Neural progenitor cell (in vitro differentiated cells): ENCODE measurements around the gene BTN2A1. TPM values are rescaled to one million over a fixed set of nuclear protein-coding genes. Genes with fewer than 3 reads are reported as not detected.

Experiments used
- DNase-seq: peaks from one replicate; pipeline ENCODE4 v3.0.0-alpha.2; 2016; ENCODE audit warnings: low spot score
- H2AFZ ChIP-seq: fragments of 200-600 bp; sonication (generic); replicated peaks from 2 replicates; pipeline ENCODE4 v1.6.1; 2016; ENCODE audit warnings: antibody characterized with exemption
- H3F3A ChIP-seq: fragments of 200-600 bp; sonication (generic); 2 replicates; pipeline ENCODE4 v1.6.1; 2016; ENCODE audit warnings: antibody characterized with exemption, low read depth
- H3K27ac ChIP-seq: fragments of 200-600 bp; sonication (generic); 2 replicates; pipeline ENCODE4 v1.5.1; 2016; ENCODE audit warnings: mild to moderate bottlenecking
- H3K27me3 ChIP-seq: fragments of 200-600 bp; sonication (generic); 2 replicates; pipeline ENCODE4 v1.6.1; 2016; ENCODE audit warnings: mild to moderate bottlenecking, moderate library complexity
- H3K36me3 ChIP-seq: fragments of 200-600 bp; sonication (generic); 2 replicates; pipeline ENCODE4 v1.5.1; 2016
- H3K4me1 ChIP-seq: fragments of 200-600 bp; sonication (generic); 2 replicates; pipeline ENCODE4 v1.6.1; 2016; ENCODE audit warnings: mixed run types
- H3K4me2 ChIP-seq: fragments of 200-600 bp; sonication (generic); 2 replicates; pipeline ENCODE4 v1.6.1; 2016
- H3K4me3 ChIP-seq: fragments of 200-600 bp; sonication (generic); 2 replicates; pipeline ENCODE4 v1.5.1; 2016
- H3K79me2 ChIP-seq: fragments of 200-600 bp; sonication (generic); 2 replicates; pipeline ENCODE4 v1.6.1; 2016; ENCODE audit warnings: low read depth
- H3K9ac ChIP-seq: fragments of 200-600 bp; sonication (generic); 2 replicates; pipeline ENCODE4 v1.6.1; 2016
- H3K9me3 ChIP-seq: fragments of 200-600 bp; sonication (generic); 2 replicates; pipeline ENCODE4 v1.5.1; 2016; ENCODE audit warnings: low read depth
- H4K20me1 ChIP-seq: fragments of 200-600 bp; sonication (generic); 2 replicates; pipeline ENCODE4 v1.6.1; 2016; ENCODE audit warnings: low read depth
- H3K27ac Mint-ChIP-seq: 3 replicates; pipeline ENCODE4 v1.8.0; 2021; ENCODE audit warnings: mixed read lengths
- H3K27me3 Mint-ChIP-seq: 2 replicates; pipeline ENCODE4 v1.8.0; 2022; ENCODE audit warnings: low read depth, mild to moderate bottlenecking, inconsistent platforms, moderate library complexity, mixed read lengths; ENCODE audit not compliant: insufficient read depth
- H3K36me3 Mint-ChIP-seq: 3 replicates; pipeline ENCODE4 v1.8.0; 2021; ENCODE audit warnings: mixed read lengths
- H3K4me1 Mint-ChIP-seq: 3 replicates; pipeline ENCODE4 v1.8.0; 2021; ENCODE audit warnings: mixed read lengths
- H3K4me3 Mint-ChIP-seq: 3 replicates; pipeline ENCODE4 v1.8.0; 2021; ENCODE audit warnings: mild to moderate bottlenecking, moderate library complexity, mixed read lengths
- H3K9me3 Mint-ChIP-seq: 3 replicates; pipeline ENCODE4 v1.8.0; 2020; ENCODE audit warnings: mixed read lengths
- CTCF ChIP-seq: fragments of 200-600 bp; sonication (generic); IDR thresholded peaks from 2 replicates; pipeline ENCODE4 v1.5.1; 2017; ENCODE audit warnings: antibody characterized with exemption, mild to moderate bottlenecking
- EZH2 ChIP-seq: fragments of 200-600 bp; sonication (generic); IDR thresholded peaks from 2 replicates; pipeline ENCODE4 v1.6.1; 2017; ENCODE audit warnings: antibody characterized with exemption, mild to moderate bottlenecking, moderate library complexity
- EZH2phosphoT487 ChIP-seq: fragments of 200-600 bp; sonication (generic); IDR thresholded peaks from 2 replicates; pipeline ENCODE4 v1.6.1; 2017; ENCODE audit warnings: antibody characterized with exemption
- total RNA-seq: library from RNA; depleted of rRNA; stranded (reverse); fragments of >200 nt; gene quantifications from 2 replicates; pipeline ENCODE4 v1.2.3, GENCODE V29; 2015; ENCODE audit warnings: low replicate concordance

The BTN2A1 gene
- total RNA-seq, 1 donor from 2014 or later, result 11.6 TPM

DNA sequence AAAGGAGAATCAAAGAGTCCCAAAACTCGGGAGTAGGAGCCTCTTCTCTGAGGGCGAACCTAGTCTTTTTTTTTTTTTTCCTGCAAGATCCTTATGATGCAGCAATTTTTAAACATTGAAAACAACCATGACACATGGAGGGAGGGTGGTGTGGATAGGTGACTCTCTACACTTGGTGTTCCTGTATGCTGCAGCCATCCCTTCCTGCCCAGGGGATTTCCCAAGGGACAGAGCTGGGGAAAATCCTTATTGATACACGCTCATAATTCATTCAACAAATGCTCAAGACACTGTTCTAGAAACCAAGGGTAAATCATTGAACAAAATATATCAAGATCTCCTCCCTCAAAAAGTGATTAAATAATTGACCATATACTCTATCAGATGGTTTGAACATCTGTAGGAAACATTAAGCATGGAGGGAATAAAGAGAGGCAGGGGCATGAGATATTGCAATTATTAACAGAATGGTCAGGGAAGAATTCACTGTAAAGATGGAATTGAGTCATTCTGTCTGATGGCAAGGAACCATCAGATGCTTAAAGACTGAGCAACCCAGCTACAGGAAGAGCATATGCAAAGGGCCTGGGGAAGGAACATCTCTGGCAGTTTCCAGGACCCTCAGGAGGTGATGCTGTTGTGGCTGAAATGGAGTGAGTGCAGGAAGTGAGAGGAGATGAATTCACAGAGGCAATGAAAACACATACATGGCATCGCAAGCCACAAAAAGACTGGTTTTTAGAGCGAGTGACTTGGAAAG lies 30.9 kb upstream of the BTN2A1 start:
- no peak for TF ChIP-seq EZH2phosphoT487
- no peak for TF ChIP-seq CTCF
- TF ChIP-seq EZH2, result no peak
- Mint-ChIP-seq H3K4me1 (peaks cover 22% of the 10 kb centered on the region), H3K9me3 (no peaks in the 10 kb centered on the region), H3K27ac (no peak overlapping the region), H3K27me3 (no peaks in the 10 kb centered on the region), H3K4me3 (no peak overlapping the region), H3K36me3 (peaks cover 51% of the 10 kb centered on the region)
- Histone ChIP-seq H3F3A (no peaks in the 10 kb centered on the region), H4K20me1 (no peaks in the 10 kb centered on the region), H3K4me2 (no peak overlapping the region), H3K27me3 (no peaks in the 10 kb centered on the region), H3K9me3 (no peaks in the 10 kb centered on the region), H2AFZ (no peak overlapping the region), H3K27ac (no peak overlapping the region), H3K79me2 (no peaks in the 10 kb centered on the region), H3K9ac (no peak overlapping the region), H3K4me1 (no peaks in the 10 kb centered on the region), H3K4me3 (no peak overlapping the region), H3K36me3 (no peaks in the 10 kb centered on the region)
- DNase-seq, result no peak

DNA sequence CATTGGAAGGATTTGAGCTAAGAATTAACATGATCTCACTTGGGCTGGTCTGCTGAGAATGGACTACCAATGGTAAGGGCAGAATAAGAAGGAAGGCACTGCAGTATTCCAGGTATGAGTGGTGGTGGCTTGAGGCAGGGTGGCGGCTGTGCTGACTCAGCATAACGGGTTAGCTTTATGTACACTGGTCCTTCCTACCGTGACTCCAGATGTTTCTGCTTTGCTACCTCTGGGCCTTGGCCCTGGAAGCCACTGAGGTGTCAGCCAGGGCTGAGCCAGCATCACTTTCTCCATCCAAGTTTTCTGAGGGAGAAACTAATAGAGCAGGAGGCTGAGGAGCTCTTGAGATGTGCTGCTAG lies 30.3 kb upstream of the BTN2A1 start:
- Histone ChIP-seq H3K79me2 (no peaks in the 10 kb centered on the region), H2AFZ (no peak overlapping the region), H3K4me1 (no peaks in the 10 kb centered on the region), H3K9ac (no peak overlapping the region), H3K9me3 (no peaks in the 10 kb centered on the region), H3K4me2 (no peak overlapping the region), H4K20me1 (no peaks in the 10 kb centered on the region), H3K36me3 (no peaks in the 10 kb centered on the region), H3K27me3 (no peaks in the 10 kb centered on the region), H3K4me3 (no peak overlapping the region), H3K27ac (no peak overlapping the region), H3F3A (no peaks in the 10 kb centered on the region)
- H3K9me3 Mint-ChIP-seq, result no peaks in the 10 kb centered on the region
- H3K4me3 Mint-ChIP-seq, result no peak overlapping the region
- H3K27ac Mint-ChIP-seq, result no peak overlapping the region
- TF ChIP-seq EZH2 (no peak), EZH2phosphoT487 (no peak), CTCF (no peak)
- DNase-seq, result no peak
- no peaks in the 10 kb centered on the region for H3K27me3 Mint-ChIP-seq
- peaks cover 57% of the 10 kb centered on the region for H3K36me3 Mint-ChIP-seq
- peaks cover 20% of the 10 kb centered on the region for H3K4me1 Mint-ChIP-seq

DNA sequence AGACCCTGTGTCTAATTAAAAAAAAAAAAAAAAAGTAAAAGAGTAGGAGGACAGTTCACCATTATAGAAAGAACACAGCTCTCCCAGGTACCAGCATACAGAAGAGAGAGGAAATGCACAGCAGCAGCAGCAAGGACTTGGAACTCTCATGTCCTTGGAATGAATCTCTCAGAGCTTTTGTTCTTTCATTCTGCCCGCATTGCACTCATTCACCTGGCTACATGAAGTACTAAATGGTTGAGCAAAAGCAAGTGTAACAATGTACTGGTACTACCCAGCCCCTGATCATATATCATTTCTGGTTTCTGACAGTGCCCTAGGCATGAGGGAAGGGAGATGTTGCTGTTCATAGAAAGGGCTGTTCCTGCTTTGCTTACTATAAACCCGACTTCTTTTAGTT lies 29.5 kb upstream of the BTN2A1 start:
- no peak overlapping the region for H3K4me3 Mint-ChIP-seq
- H3F3A ChIP-seq, result no peaks in the 10 kb centered on the region
- no peaks in the 10 kb centered on the region for H3K4me1 ChIP-seq
- TF ChIP-seq CTCF (no peak), EZH2 (no peak), EZH2phosphoT487 (no peak)
- H3K36me3 ChIP-seq, result no peaks in the 10 kb centered on the region
- no peak overlapping the region for H2AFZ ChIP-seq
- no peak for DNase-seq
- no peak overlapping the region for H3K27ac ChIP-seq
- peaks cover 61% of the 10 kb centered on the region for H3K36me3 Mint-ChIP-seq
- no peak overlapping the region for H3K9ac ChIP-seq
- H3K27me3 ChIP-seq, result no peaks in the 10 kb centered on the region
- peaks cover 17% of the 10 kb centered on the region for H3K4me1 Mint-ChIP-seq
- H4K20me1 ChIP-seq, result no peaks in the 10 kb centered on the region
- no peak overlapping the region for H3K4me3 ChIP-seq
- H3K27ac Mint-ChIP-seq, result no peak overlapping the region
- H3K79me2 ChIP-seq, result no peaks in the 10 kb centered on the region
- H3K9me3 ChIP-seq, result no peaks in the 10 kb centered on the region
- H3K9me3 Mint-ChIP-seq, result no peaks in the 10 kb centered on the region
- no peak overlapping the region for H3K4me2 ChIP-seq
- H3K27me3 Mint-ChIP-seq, result no peaks in the 10 kb centered on the region
